A673 (cell line): ENCODE results near the gene CCR6. TPM values are rescaled to one million over a fixed set of nuclear protein-coding genes. Genes with fewer than 3 reads are reported as not detected.

Experiments
- BruUV-seq: library from RNA; stranded (reverse); fragments of 400-500 nt; replicated peaks from 2 replicates; lab custom pipeline; 2021; lab: Mats Ljungman, UMichigan
- CTCF ChIA-PET: fragments of 300-600 bp; sonication (Branson Sonifier 250); formaldehyde crosslinking; loops from one replicate; lab custom pipeline; 2022; ENCODE audit warnings: antibody characterized with exemption; lab: Charles Lee
- POLR2A ChIA-PET: fragments of 300-600 bp; sonication (Branson Sonifier 250); formaldehyde crosslinking; loops from one replicate; lab custom pipeline; 2022; ENCODE audit warnings: antibody characterized with exemption; ENCODE audit not compliant: low non-redundant PET; lab: Charles Lee
- DNase-seq: peaks from one replicate; pipeline ENCODE4 v3.0.0-alpha.2; 2015; ENCODE audit warnings: low spot score
- H3K27ac ChIP-seq: fragments of 200-600 bp; sonication (generic); 2 replicates; pipeline ENCODE4 v1.5.1; 2016; ENCODE audit warnings: mixed run types, low read depth, mild to moderate bottlenecking, mixed read lengths, antibody characterized with exemption, low read length; ENCODE audit not compliant: poor library complexity, severe bottlenecking
- H3K27me3 ChIP-seq: fragments of 200-600 bp; sonication (generic); replicated peaks from 2 replicates; pipeline ENCODE4 v1.6.1; 2017; ENCODE audit warnings: mixed run types, low read depth, mild to moderate bottlenecking, mixed read lengths, antibody characterized with exemption, low read length; ENCODE audit not compliant: insufficient read depth, poor library complexity
- H3K36me3 ChIP-seq: fragments of 200-600 bp; sonication (generic); 2 replicates; pipeline ENCODE4 v1.6.1; 2016; ENCODE audit warnings: mixed run types, mild to moderate bottlenecking, mixed read lengths, antibody characterized with exemption, low read length; ENCODE audit not compliant: insufficient read depth, poor library complexity, severe bottlenecking
- H3K4me1 ChIP-seq: fragments of 200-600 bp; sonication (generic); 2 replicates; pipeline ENCODE4 v1.6.1; 2017; ENCODE audit warnings: mixed run types, mild to moderate bottlenecking, mixed read lengths, antibody characterized with exemption, low read length; ENCODE audit not compliant: insufficient read depth, poor library complexity, severe bottlenecking
- H3K4me3 ChIP-seq: fragments of 200-600 bp; sonication (generic); 2 replicates; pipeline ENCODE4 v1.5.1; 2016; ENCODE audit warnings: low read depth, mixed run types, mild to moderate bottlenecking, mixed read lengths, low read length; ENCODE audit not compliant: poor library complexity, severe bottlenecking
- H3K9me3 ChIP-seq: fragments of 200-600 bp; sonication (generic); 2 replicates; pipeline ENCODE4 v1.6.1; 2016; ENCODE audit warnings: mixed run types, low read depth, mild to moderate bottlenecking, mixed read lengths, antibody characterized with exemption, low read length; ENCODE audit not compliant: poor library complexity, severe bottlenecking
- EZH2 ChIP-seq: fragments of 200-600 bp; sonication (generic); IDR thresholded peaks from 2 replicates; pipeline ENCODE4 v1.6.1; 2017; ENCODE audit warnings: borderline replicate concordance, low read depth, mild to moderate bottlenecking, mixed read lengths, antibody characterized with exemption, low read length; ENCODE audit not compliant: poor library complexity, severe bottlenecking
- intact Hi-C: fragments of 100-400 bp; cut with micrococcal nuclease; formaldehyde crosslinking; loops from one replicate; pipeline ENCODE4 v1.10.0; 2022; ENCODE audit not compliant: unreplicated experiment
- total RNA-seq: library from RNA; stranded (reverse); gene quantifications from 2 replicates; pipeline ENCODE4 v1.2.3, GENCODE V29; 2021
- TF ChIP-seq, protein P1 (sequence below): fragments of 300-800, 200-600 bp; sonication (generic); conservative IDR thresholded peaks from 2 replicates; pipeline ENCODE4 v1.5.1; 2017; ENCODE audit warnings: low read depth, mild to moderate bottlenecking, antibody characterized with exemption, low read length, moderate library complexity, mixed read lengths

The CCR6 gene
- total RNA-seq, 1 experiment from 2014 or later = not detected

DNA sequence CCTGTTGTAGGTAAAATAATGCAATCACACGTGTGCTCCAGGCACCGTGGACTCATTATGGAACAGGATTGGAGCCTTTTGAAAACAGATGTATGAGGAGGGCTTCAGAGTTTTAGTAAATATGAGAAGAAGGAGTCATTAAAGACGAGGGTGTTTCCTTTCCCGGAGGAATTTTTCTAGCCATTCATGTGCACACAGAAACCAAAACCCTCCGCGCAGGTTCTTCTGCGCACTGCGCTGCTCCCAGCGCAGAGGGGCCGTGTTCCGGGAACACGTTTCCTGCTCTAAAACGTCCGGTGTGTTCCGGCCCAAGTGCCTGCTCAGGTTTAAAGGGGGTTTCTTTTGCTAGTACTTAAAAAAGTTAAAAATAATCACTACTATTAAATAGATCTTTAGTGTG is 23.2 kb downstream of the CCR6 start:
- intact Hi-C loops = no loop called here
- no peaks in the 10 kb centered on the region for H3K36me3 ChIP-seq
- H3K4me3 ChIP-seq = no peak overlapping the region
- H3K4me1 ChIP-seq = no peaks in the 10 kb centered on the region
- no peak for DNase-seq
- CTCF ChIA-PET = no interaction called here
- BruUV-seq = no TSS peak
- H3K27me3 ChIP-seq = no peaks in the 10 kb centered on the region
- POLR2A ChIA-PET = no interaction called here
- no peak for TF ChIP-seq EZH2
- TF ChIP-seq, protein P1, sequence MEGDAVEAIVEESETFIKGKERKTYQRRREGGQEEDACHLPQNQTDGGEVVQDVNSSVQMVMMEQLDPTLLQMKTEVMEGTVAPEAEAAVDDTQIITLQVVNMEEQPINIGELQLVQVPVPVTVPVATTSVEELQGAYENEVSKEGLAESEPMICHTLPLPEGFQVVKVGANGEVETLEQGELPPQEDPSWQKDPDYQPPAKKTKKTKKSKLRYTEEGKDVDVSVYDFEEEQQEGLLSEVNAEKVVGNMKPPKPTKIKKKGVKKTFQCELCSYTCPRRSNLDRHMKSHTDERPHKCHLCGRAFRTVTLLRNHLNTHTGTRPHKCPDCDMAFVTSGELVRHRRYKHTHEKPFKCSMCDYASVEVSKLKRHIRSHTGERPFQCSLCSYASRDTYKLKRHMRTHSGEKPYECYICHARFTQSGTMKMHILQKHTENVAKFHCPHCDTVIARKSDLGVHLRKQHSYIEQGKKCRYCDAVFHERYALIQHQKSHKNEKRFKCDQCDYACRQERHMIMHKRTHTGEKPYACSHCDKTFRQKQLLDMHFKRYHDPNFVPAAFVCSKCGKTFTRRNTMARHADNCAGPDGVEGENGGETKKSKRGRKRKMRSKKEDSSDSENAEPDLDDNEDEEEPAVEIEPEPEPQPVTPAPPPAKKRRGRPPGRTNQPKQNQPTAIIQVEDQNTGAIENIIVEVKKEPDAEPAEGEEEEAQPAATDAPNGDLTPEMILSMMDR = no peak
- H3K27ac ChIP-seq = no peak overlapping the region
- no peaks in the 10 kb centered on the region for H3K9me3 ChIP-seq

DNA sequence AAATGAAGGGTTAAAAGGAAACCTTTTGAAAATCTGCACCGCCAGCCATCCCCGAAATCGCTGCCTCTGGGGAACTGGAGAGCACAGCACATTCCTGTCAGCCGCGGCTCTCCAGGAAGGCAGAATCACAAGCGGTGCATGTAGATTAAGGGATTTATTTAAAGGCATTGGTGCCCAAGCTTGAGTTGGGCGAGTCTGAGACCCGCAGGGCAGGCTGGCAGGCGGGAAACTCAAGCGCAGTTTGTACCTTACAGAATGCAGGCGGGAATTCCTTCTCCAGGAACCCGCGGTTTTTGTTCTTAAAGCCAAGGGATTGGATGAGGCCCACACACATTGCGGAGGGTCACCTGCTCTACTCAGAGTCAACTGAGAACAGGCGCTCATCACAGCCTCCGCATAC is 24.1 kb downstream of the CCR6 start:
- Histone ChIP-seq H3K4me1 (no peaks in the 10 kb centered on the region), H3K9me3 (no peaks in the 10 kb centered on the region), H3K4me3 (no peak overlapping the region), H3K36me3 (no peaks in the 10 kb centered on the region), H3K27ac (no peak overlapping the region), H3K27me3 (no peaks in the 10 kb centered on the region)
- intact Hi-C loops = no loop called here
- ChIA-PET POLR2A (no interaction called here), CTCF (no interaction called here)
- no TSS peak for BruUV-seq
- TF ChIP-seq, protein P1 = no peak
- TF ChIP-seq EZH2 = no peak
- DNase-seq = peak; percentile 6

DNA sequence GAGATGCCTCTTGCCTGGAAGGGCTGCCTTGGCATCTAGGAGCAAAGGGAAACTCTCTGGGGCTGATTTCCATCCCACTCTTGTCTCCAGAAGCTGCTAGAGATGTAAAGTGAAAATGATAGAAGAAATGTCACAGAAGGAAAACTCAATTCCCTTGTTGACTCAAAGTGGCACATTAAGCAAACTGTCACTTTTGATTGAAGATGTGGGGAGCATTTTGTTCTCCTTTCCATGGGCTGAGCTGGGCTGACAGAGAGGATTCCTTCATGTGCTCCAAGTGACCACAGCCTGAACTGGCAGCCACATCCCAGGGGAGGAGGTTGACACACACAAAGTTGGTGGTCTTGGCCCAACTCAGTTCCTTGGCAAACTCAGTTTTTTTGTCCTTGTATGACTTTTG is 25.1 kb downstream of the CCR6 start:
- ChIA-PET POLR2A (no interaction called here), CTCF (no interaction called here)
- intact Hi-C loops = no loop called here
- no peaks in the 10 kb centered on the region for H3K9me3 ChIP-seq
- H3K4me3 ChIP-seq = no peak overlapping the region
- H3K36me3 ChIP-seq = no peaks in the 10 kb centered on the region
- no peaks in the 10 kb centered on the region for H3K27me3 ChIP-seq
- H3K4me1 ChIP-seq = no peaks in the 10 kb centered on the region
- no peak overlapping the region for H3K27ac ChIP-seq
- no TSS peak for BruUV-seq
- no peak for DNase-seq
- TF ChIP-seq, protein P1 = no peak
- no peak for TF ChIP-seq EZH2
